GM12878 (cell line): ENCODE data around the gene SMR3B. TPM values are rescaled to one million over a fixed set of nuclear protein-coding genes. Genes with fewer than 3 reads are reported as not detected.

ENCODE experiments used
- ATAC-seq: fragments of 200-7000 bp; cut with Tn5 transposase; 3 replicates; pipeline ENCODE4 v1.9.1; 2020; ENCODE audit warnings: mild to moderate bottlenecking, moderate library complexity
- BruUV-seq: library from RNA; stranded (reverse); fragments of 400-500 nt; replicated peaks from 2 replicates; lab custom pipeline; 2021; lab: Mats Ljungman, UMichigan
- CTCF ChIA-PET: fragments of 300-600 bp; sonication (Branson Sonifier 250); formaldehyde crosslinking; extraction: SDS; loops from one replicate; lab custom pipeline; 2021; ENCODE audit warnings: inconsistent platforms; lab: Yijun Ruan, JAX
- POLR2A ChIA-PET: fragments of 350-600 bp; formaldehyde crosslinking; extraction: SDS; loops from one replicate; lab custom pipeline; 2021; ENCODE audit warnings: inconsistent platforms; lab: Charles Lee
- RAD21 ChIA-PET: fragments of 300-600 bp; sonication (Branson Sonifier 250); formaldehyde crosslinking; loops from one replicate; lab custom pipeline; 2023; ENCODE audit warnings: antibody characterized with exemption; ENCODE audit not compliant: unreplicated experiment; lab: Charles Lee
- SMC1A ChIA-PET: fragments of 300-600 bp; sonication (Branson Sonifier 250); formaldehyde crosslinking; loops from one replicate; lab custom pipeline; 2023; ENCODE audit not compliant: unreplicated experiment, uncharacterized antibody; lab: Charles Lee
- DNase-seq: peaks from one replicate; pipeline ENCODE4 v3.0.0-alpha.2; 2011; ENCODE audit warnings: low read depth, low spot score
- FAIRE-seq: peaks from 3 replicates; lab custom pipeline; 2011; peaks lifted over from hg19 to GRCh38; lab: Jason Lieb, UNC
- H2AFZ ChIP-seq: 2 replicates; pipeline ENCODE4 v1.6.0; 2011; ENCODE audit warnings: low read depth, low read length, control low read depth; ENCODE audit not compliant: control insufficient read depth
- H3K27ac ChIP-seq: 2 replicates; pipeline ENCODE4 v1.5.1; 2011; ENCODE audit warnings: control low read depth; ENCODE audit not compliant: control insufficient read depth, insufficient read depth
- H3K27me3 ChIP-seq, 2 experiments: replicated peaks in 1 of 2; 2 replicates each; pipeline versions ENCODE4 v1.6.0 to v1.6.1; 2011; ENCODE audit warnings: low read length in 1 of 2; ENCODE audit not compliant: control insufficient read depth in 2 of 2, insufficient read depth in 2 of 2
- H3K36me3 ChIP-seq, 2 experiments: 2 replicates each; pipeline ENCODE4 v1.5.1; 2011; ENCODE audit warnings: low read length in 1 of 2; ENCODE audit not compliant: control insufficient read depth in 2 of 2, insufficient read depth in 2 of 2
- H3K4me1 ChIP-seq: 2 replicates; pipeline ENCODE4 v1.6.1; 2011; ENCODE audit warnings: mild to moderate bottlenecking, low read length, moderate library complexity, mixed read lengths; ENCODE audit not compliant: control insufficient read depth, insufficient read depth
- H3K4me2 ChIP-seq: 2 replicates; pipeline ENCODE4 v1.6.0; 2011; ENCODE audit warnings: control low read depth; ENCODE audit not compliant: control insufficient read depth, insufficient read depth
- H3K4me3 ChIP-seq: fragments of 200-600 bp; sonication (generic); 2 replicates; pipeline ENCODE4 v1.5.1; 2016
- H3K79me2 ChIP-seq: 2 replicates; pipeline ENCODE4 v1.6.0; 2011; ENCODE audit warnings: low read length; ENCODE audit not compliant: control insufficient read depth, insufficient read depth
- H3K9ac ChIP-seq: 2 replicates; pipeline ENCODE4 v1.8.0; 2011; ENCODE audit warnings: low read length, control low read depth, mixed read lengths; ENCODE audit not compliant: control insufficient read depth, insufficient read depth
- H3K9me3 ChIP-seq: replicated peaks from 3 replicates; pipeline ENCODE4 v1.5.1; 2011; ENCODE audit warnings: mild to moderate bottlenecking, low read length; ENCODE audit not compliant: control insufficient read depth, insufficient read depth
- H4K20me1 ChIP-seq: 2 replicates; pipeline ENCODE4 v1.6.0; 2011; ENCODE audit not compliant: control insufficient read depth, insufficient read depth
- EP300 ChIP-seq, 2 experiments: fragments of 150-350 bp in 1 of 2; IDR thresholded peaks; 2 replicates each; pipeline ENCODE4 v1.6.1; 2011 to 2012; ENCODE audit warnings: low read depth in 2 of 2, low read length in 2 of 2, borderline replicate concordance in 1 of 2, improper control_type of control experiment in 1 of 2, inconsistent platforms in 1 of 2; ENCODE audit not compliant: control insufficient read depth in 1 of 2
- HDAC2 ChIP-seq: fragments of 200-600 bp; sonication (generic); IDR thresholded peaks from 2 replicates; pipeline ENCODE4 v1.6.1; 2017
- MTA2 ChIP-seq: fragments of 450-650 bp; IDR thresholded peaks from 2 replicates; pipeline ENCODE4 v1.6.1; 2016; ENCODE audit warnings: low read depth, mild to moderate bottlenecking, moderate library complexity
- POU2F2 ChIP-seq: IDR thresholded peaks from 3 replicates; pipeline ENCODE4 v1.6.1; 2011; ENCODE audit warnings: low read depth, mild to moderate bottlenecking, low read length, borderline replicate concordance
- RELA ChIP-seq: fragments of 450-650 bp; IDR thresholded peaks from 2 replicates; pipeline ENCODE4 v1.8.0; 2014; ENCODE audit warnings: borderline replicate concordance; ENCODE audit not compliant: partially characterized antibody
- SMAD1 ChIP-seq: fragments of 450-650 bp; IDR thresholded peaks from 2 replicates; pipeline ENCODE4 v1.6.1; 2018; ENCODE audit warnings: mild to moderate bottlenecking, low read depth; ENCODE audit not compliant: partially characterized antibody
- TCF12 ChIP-seq: IDR thresholded peaks from 2 replicates; pipeline ENCODE4 v1.6.1; 2011; ENCODE audit warnings: low read depth, mild to moderate bottlenecking, low read length
- WGBS: methylation state at CpG from one replicate; pipeline ENCODE4 v1.1.6; 2016; ENCODE audit warnings: low lambda C conversion rate; ENCODE audit not compliant: insufficient replicate concordance, insufficient coverage; ENCODE audit errors: missing lambda C conversion rate; 5-methylcytosine and 5-hydroxymethylcytosine counted together
- in situ Hi-C: fragments of 300-500 bp; cut with MboI; formaldehyde crosslinking; loops from 9 replicates; pipeline ENCODE4 v1.14.3; 2018; ENCODE audit warnings: mixed read lengths
- intact Hi-C: fragments of 100-400 bp; cut with micrococcal nuclease; formaldehyde crosslinking; loops from one replicate; pipeline ENCODE4 v1.14.2; 2022; ENCODE audit not compliant: unreplicated experiment
- polyA plus RNA-seq, 11 experiments: library from polyadenylated mRNA; depleted of rRNA in 4 of 11; unstranded in 6 of 11; stranded (reverse) in 5 of 11; fragments of >200 nt; fragmentation: Nextera tagmentation in 4 of 11; fragmentation: Illumina TruSeq in 1 of 11; extraction: Ambion mirVana in 4 of 11; extraction: Trizol in 1 of 11; gene quantifications; 1 replicate in 1 of 11; 2 replicates in 10 of 11; pipeline versions ENCODE4 v1.2.1 to v1.2.3, GENCODE V29; 2011 to 2016; ENCODE audit warnings: inconsistent platforms in 2 of 11, missing spikeins in 2 of 11, low read depth in 1 of 11
- total RNA-seq, 4 experiments: library from RNA; depleted of rRNA in 3 of 4; stranded (reverse); fragments of >200 nt in 3 of 4; fragmentation: Illumina TruSeq in 1 of 4; extraction: Trizol in 1 of 4; gene quantifications; 2 replicates each; pipeline versions ENCODE4 v1.2.1 to v1.2.3, GENCODE V29; 2013 to 2021
- TF ChIP-seq, protein P1 (sequence below): fragments of 450-650 bp; IDR thresholded peaks from 2 replicates; pipeline ENCODE4 v1.6.1; 2017; ENCODE audit warnings: low read depth, mild to moderate bottlenecking, moderate library complexity
- TF ChIP-seq, protein P2 (sequence below): fragments of 450-650 bp; IDR thresholded peaks from 2 replicates; pipeline ENCODE4 v1.6.1; 2016; ENCODE audit warnings: mild to moderate bottlenecking
- TF ChIP-seq, protein P3 (sequence below): fragments of 450-650 bp; IDR thresholded peaks from 2 replicates; pipeline ENCODE4 v1.6.1; 2016; ENCODE audit warnings: mild to moderate bottlenecking

The SMR3B gene
- total and polyA plus RNA-seq, 10 of the 15 experiments (the other 5 are each of a cell fraction or from before 2014, with no cell fraction given) = 0.32 TPM; not detected in 9

DNA sequence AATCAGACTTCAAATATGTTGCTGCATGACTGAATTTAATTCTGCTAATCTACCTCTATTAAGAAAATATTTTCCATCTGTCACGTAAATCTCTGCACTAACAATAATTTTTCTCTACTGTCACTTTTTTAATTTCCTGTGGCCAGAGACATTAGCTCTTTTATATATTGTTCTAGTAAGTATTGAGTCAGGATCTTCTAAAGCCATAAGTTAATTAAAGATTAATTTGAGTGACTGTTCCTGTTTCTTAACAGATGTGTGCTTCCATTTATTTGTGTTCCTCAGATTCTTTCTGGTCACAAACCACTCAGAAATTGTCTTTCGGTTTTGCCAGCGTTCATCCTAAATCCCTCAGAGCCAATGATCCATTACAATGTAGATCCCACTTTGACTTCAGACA is 2.4 kb upstream of the SMR3B start:
- ATAC-seq = no peak
- Histone ChIP-seq H4K20me1 (no peaks in the 10 kb centered on the region), H3K4me3 (no peak overlapping the region), H3K4me2 (no peak overlapping the region), H3K36me3 (no peaks in the 10 kb centered on the region)
- CTCF ChIA-PET = no interaction called here
- DNase-seq = no peak
- SMC1A ChIA-PET = interaction anchor here (0.7 to 1.1 kb wide), 4 partner anchors 12 to 16 kb away, joined by 3 to 4 read pairs (median 3); no protein-coding TSS in a partner anchor
- TF ChIP-seq RELA (no peak), HDAC2 (no peak)
- TF ChIP-seq, all 136 proteins: peak for 0
- no TSS peak for BruUV-seq
- H3K27ac ChIP-seq = no peak overlapping the region
- WGBS = 27% methylated on average over 3 of the region's 3 CpGs
- H3K27me3 ChIP-seq = no peaks in the 10 kb centered on the region
- in situ Hi-C loops = no loop called here
- FAIRE-seq = no peak
- ChIA-PET POLR2A (interaction anchor here (0.6 kb wide), 1 partner anchor 1045 kb away, joined by 3 read pairs; no protein-coding TSS in a partner anchor), RAD21 (no interaction called here)
- no peak overlapping the region for H2AFZ ChIP-seq
- H3K9me3 ChIP-seq = no peaks in the 10 kb centered on the region
- intact Hi-C loops = no loop called here
- H3K4me1 ChIP-seq = no peaks in the 10 kb centered on the region
- H3K9ac ChIP-seq = no peak overlapping the region
- H3K79me2 ChIP-seq = no peaks in the 10 kb centered on the region

DNA sequence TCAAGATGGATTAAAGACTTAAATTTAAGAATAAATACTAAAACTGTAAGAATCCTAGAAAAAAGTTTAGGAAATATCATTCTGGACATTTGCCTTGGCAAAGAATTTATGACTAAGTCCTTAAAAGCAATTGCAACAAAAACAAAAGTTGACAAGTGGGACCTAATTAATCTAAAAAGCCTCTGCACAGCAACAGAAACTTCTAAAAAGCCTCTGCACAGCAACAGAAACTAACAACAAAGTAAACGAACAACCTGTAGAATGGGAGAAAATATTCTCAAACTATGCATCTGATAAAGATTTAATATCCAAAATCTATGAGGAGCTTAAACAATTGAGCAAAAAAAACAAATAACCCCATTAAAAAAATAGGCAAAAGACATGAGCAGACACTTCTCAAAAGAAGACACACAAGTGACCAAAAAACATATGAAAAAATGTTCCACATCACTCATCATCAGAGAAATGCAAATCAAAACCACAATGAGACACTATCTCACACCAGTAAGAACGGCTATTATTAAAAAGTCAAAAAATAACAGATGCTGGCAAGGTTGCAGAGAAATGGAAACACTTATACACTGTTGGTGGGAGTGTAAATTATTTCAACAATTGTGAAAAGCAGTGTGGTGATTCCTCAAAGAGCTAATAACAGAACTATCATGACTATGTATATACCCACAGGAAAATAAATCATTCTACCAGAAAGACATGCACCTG is 9.3 kb downstream of the SMR3B start:
- FAIRE-seq (no peak), DNase-seq (no peak), ATAC-seq (peak; percentile 69)
- no peaks in the 10 kb centered on the region for H3K79me2 ChIP-seq
- H3K36me3 ChIP-seq = no peaks in the 10 kb centered on the region
- H2AFZ ChIP-seq = no peak overlapping the region
- H3K4me1 ChIP-seq = peaks cover 3% of the 10 kb centered on the region
- intact Hi-C loops (loop anchor here (1.0 kb wide), 1 partner anchor 33 kb away; no protein-coding TSS in a partner anchor), in situ Hi-C loops (no loop called here)
- H3K4me3 ChIP-seq = no peak overlapping the region
- H3K9me3 ChIP-seq = no peaks in the 10 kb centered on the region
- ChIA-PET CTCF (interaction anchor here (0.6 kb wide), 1 partner anchor 15 kb away, joined by 3 read pairs; no protein-coding TSS in a partner anchor), RAD21 (interaction anchor here (0.6 to 1.7 kb wide), 2 partner anchors 13 to 876 kb away, joined by 3 to 6 read pairs; no protein-coding TSS in a partner anchor), SMC1A (interaction anchor here (0.8 to 1.6 kb wide), 5 partner anchors 11 to 35 kb away, joined by 3 to 4 read pairs (median 3); no protein-coding TSS in a partner anchor), POLR2A (interaction anchor here (2.0 kb wide), 1 partner anchor 13 kb away, joined by 8 read pairs; no protein-coding TSS in a partner anchor)
- WGBS = 0% methylated on average over 2 of the region's 2 CpGs
- H3K4me2 ChIP-seq = no peak overlapping the region
- no peaks in the 10 kb centered on the region for H3K27me3 ChIP-seq
- no peak overlapping the region for H3K9ac ChIP-seq
- H3K27ac ChIP-seq = no peak overlapping the region
- H4K20me1 ChIP-seq = no peaks in the 10 kb centered on the region
- BruUV-seq = no TSS peak
- TF ChIP-seq TCF12 (no peak), POU2F2 (peak; percentile 75; the same call in 1 of the 3 replicates), EP300 (IDR thresholded peaks at IDR 0.05; ENCODE audit: borderline replicate concordance in 1 of 2, control insufficient read depth in 1 of 2, low read depth in 2 of 2, low read length in 2 of 2) (peak; percentile 39 to 64; a peak in 2 of 4 replicates), MTA2 (peak; percentile 92), SMAD1 (peak; percentile 58)
- TF ChIP-seq, protein P1, sequence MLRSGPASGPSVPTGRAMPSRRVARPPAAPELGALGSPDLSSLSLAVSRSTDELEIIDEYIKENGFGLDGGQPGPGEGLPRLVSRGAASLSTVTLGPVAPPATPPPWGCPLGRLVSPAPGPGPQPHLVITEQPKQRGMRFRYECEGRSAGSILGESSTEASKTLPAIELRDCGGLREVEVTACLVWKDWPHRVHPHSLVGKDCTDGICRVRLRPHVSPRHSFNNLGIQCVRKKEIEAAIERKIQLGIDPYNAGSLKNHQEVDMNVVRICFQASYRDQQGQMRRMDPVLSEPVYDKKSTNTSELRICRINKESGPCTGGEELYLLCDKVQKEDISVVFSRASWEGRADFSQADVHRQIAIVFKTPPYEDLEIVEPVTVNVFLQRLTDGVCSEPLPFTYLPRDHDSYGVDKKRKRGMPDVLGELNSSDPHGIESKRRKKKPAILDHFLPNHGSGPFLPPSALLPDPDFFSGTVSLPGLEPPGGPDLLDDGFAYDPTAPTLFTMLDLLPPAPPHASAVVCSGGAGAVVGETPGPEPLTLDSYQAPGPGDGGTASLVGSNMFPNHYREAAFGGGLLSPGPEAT = peak; percentile 81
- TF ChIP-seq, protein P2, sequence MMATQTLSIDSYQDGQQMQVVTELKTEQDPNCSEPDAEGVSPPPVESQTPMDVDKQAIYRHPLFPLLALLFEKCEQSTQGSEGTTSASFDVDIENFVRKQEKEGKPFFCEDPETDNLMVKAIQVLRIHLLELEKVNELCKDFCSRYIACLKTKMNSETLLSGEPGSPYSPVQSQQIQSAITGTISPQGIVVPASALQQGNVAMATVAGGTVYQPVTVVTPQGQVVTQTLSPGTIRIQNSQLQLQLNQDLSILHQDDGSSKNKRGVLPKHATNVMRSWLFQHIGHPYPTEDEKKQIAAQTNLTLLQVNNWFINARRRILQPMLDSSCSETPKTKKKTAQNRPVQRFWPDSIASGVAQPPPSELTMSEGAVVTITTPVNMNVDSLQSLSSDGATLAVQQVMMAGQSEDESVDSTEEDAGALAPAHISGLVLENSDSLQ = peak; percentile 87
- TF ChIP-seq, protein P3, sequence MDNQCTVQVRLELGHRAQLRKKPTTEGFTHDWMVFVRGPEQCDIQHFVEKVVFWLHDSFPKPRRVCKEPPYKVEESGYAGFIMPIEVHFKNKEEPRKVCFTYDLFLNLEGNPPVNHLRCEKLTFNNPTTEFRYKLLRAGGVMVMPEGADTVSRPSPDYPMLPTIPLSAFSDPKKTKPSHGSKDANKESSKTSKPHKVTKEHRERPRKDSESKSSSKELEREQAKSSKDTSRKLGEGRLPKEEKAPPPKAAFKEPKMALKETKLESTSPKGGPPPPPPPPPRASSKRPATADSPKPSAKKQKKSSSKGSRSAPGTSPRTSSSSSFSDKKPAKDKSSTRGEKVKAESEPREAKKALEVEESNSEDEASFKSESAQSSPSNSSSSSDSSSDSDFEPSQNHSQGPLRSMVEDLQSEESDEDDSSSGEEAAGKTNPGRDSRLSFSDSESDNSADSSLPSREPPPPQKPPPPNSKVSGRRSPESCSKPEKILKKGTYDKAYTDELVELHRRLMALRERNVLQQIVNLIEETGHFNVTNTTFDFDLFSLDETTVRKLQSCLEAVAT = peak; percentile 75; the same call in 1 of the 2 replicates
